Muscle layer of duodenum (tissue), 2 donors: ENCODE results near the gene CISTR.
"Not testable (repeated sequence)": the region's sequence is repeated elsewhere in the genome, so short reads cannot be mapped to it uniquely, and the experiment has no call there.

Source experiments
- H3K27ac ChIP-seq: one replicate; pipeline ENCODE4 v1.7.0; 2013; ENCODE audit warnings: mild to moderate bottlenecking, low read length
- H3K27me3 ChIP-seq: one replicate; pipeline ENCODE4 v1.7.0; 2013; ENCODE audit warnings: low read depth, mild to moderate bottlenecking, control low read depth, low read length
- H3K36me3 ChIP-seq, 2 donors: one replicate each; pipeline ENCODE4 v1.7.0; 2013; ENCODE audit warnings: low read length in 2 of 2, control low read depth in 1 of 2, mild to moderate bottlenecking in 1 of 2; ENCODE audit not compliant: insufficient read depth in 2 of 2, control insufficient read depth in 1 of 2
- H3K4me1 ChIP-seq, 2 donors: one replicate each; pipeline ENCODE4 v1.7.0; 2013; ENCODE audit warnings: low read length in 2 of 2, mild to moderate bottlenecking in 2 of 2, control low read depth in 1 of 2, moderate library complexity in 1 of 2; ENCODE audit not compliant: insufficient read depth in 2 of 2, control insufficient read depth in 1 of 2
- H3K4me3 ChIP-seq, 2 donors: one replicate each; pipeline ENCODE4 v1.7.0; 2013; ENCODE audit warnings: low read length in 2 of 2, low read depth in 1 of 2, mild to moderate bottlenecking in 1 of 2
- H3K9me3 ChIP-seq, 2 donors: one replicate each; pipeline ENCODE4 v1.7.0; 2013; ENCODE audit warnings: low read length in 2 of 2, control low read depth in 1 of 2, mild to moderate bottlenecking in 1 of 2; ENCODE audit not compliant: control insufficient read depth in 1 of 2
- donor health status: healthy.

The CISTR gene

GRCh38 chr12:53780323-53780722, 28.5 kb upstream of the CISTR start:
- no peak overlapping the region for H3K27ac ChIP-seq
- no peaks in the 10 kb centered on the region for H3K36me3 ChIP-seq
- peaks cover 4% of the 10 kb centered on the region for H3K27me3 ChIP-seq
- no peaks in the 10 kb centered on the region for H3K4me1 ChIP-seq
- H3K4me3 ChIP-seq: no peak overlapping the region
- no peaks in the 10 kb centered on the region for H3K9me3 ChIP-seq

GRCh38 chr12:53779679-53780078, 27.9 kb upstream of the CISTR start:
- not testable (repeated sequence) for H3K27me3 ChIP-seq, H3K4me3 ChIP-seq, H3K9me3 ChIP-seq, H3K4me1 ChIP-seq, H3K27ac ChIP-seq, H3K36me3 ChIP-seq

- no peak overlapping the region for H3K4me3 ChIP-seq
- H3K36me3 ChIP-seq: no peaks in the 10 kb centered on the region
- peaks cover 4% of the 10 kb centered on the region for H3K27me3 ChIP-seq
- H3K4me1 ChIP-seq: no peaks in the 10 kb centered on the region
- no peaks in the 10 kb centered on the region for H3K9me3 ChIP-seq
- H3K27ac ChIP-seq: no peak overlapping the region
Measured at GRCh38 chr12:53777936-53778644, 26.3 kb upstream of the CISTR start.

- no peaks in the 10 kb centered on the region for H3K36me3 ChIP-seq
- H3K4me3 ChIP-seq: no peak overlapping the region
- peaks cover 4% of the 10 kb centered on the region for H3K27me3 ChIP-seq
- H3K27ac ChIP-seq: no peak overlapping the region
- H3K4me1 ChIP-seq: no peaks in the 10 kb centered on the region
- no peaks in the 10 kb centered on the region for H3K9me3 ChIP-seq
Measured at GRCh38 chr12:53777412-53777811, 25.6 kb upstream of the CISTR start.

- no peaks in the 10 kb centered on the region for H3K9me3 ChIP-seq
- H3K4me3 ChIP-seq: no peak overlapping the region
- H3K36me3 ChIP-seq: no peaks in the 10 kb centered on the region
- no peaks in the 10 kb centered on the region for H3K4me1 ChIP-seq
- no peak overlapping the region for H3K27ac ChIP-seq
- no peaks in the 10 kb centered on the region for H3K27me3 ChIP-seq
Measured at GRCh38 chr12:53776872-53777271, 25.1 kb upstream of the CISTR start.

GRCh38 chr12:53775478-53776145, 23.8 kb upstream of the CISTR start:
- Histone ChIP-seq H3K36me3 (no peaks in the 10 kb centered on the region), H3K27ac (peak overlapping the region; percentile 70), H3K27me3 (peaks cover 3% of the 10 kb centered on the region), H3K4me3 (no peak overlapping the region), H3K9me3 (no peaks in the 10 kb centered on the region), H3K4me1 (no peaks in the 10 kb centered on the region)

- Histone ChIP-seq H3K27ac (no peak overlapping the region), H3K36me3 (no peaks in the 10 kb centered on the region), H3K9me3 (no peaks in the 10 kb centered on the region), H3K4me3 (no peak overlapping the region), H3K27me3 (peaks cover 18% of the 10 kb centered on the region), H3K4me1 (no peaks in the 10 kb centered on the region)
Measured at GRCh38 chr12:53770281-53770680, 18.5 kb upstream of the CISTR start.

GRCh38 chr12:53768976-53769375, 17.2 kb upstream of the CISTR start:
- Histone ChIP-seq H3K4me3 (no peak overlapping the region), H3K9me3 (no peaks in the 10 kb centered on the region), H3K4me1 (no peaks in the 10 kb centered on the region), H3K27ac (no peak overlapping the region), H3K27me3 (peaks cover 18% of the 10 kb centered on the region), H3K36me3 (no peaks in the 10 kb centered on the region)

GRCh38 chr12:53766881-53767280, 15.1 kb upstream of the CISTR start:
- Histone ChIP-seq H3K4me1 (no peaks in the 10 kb centered on the region), H3K27ac (no peak overlapping the region), H3K4me3 (no peak overlapping the region), H3K27me3 (peaks cover 18% of the 10 kb centered on the region), H3K36me3 (no peaks in the 10 kb centered on the region), H3K9me3 (no peaks in the 10 kb centered on the region)

- H3K36me3 ChIP-seq: no peaks in the 10 kb centered on the region
- H3K9me3 ChIP-seq: no peaks in the 10 kb centered on the region
- H3K27ac ChIP-seq: no peak overlapping the region
- H3K4me1 ChIP-seq: no peaks in the 10 kb centered on the region
- peaks cover 15% of the 10 kb centered on the region for H3K27me3 ChIP-seq
- H3K4me3 ChIP-seq: no peak overlapping the region
Measured at GRCh38 chr12:53765891-53766290, 14.1 kb upstream of the CISTR start.

GRCh38 chr12:53764615-53765014, 12.8 kb upstream of the CISTR start:
- peaks cover 9% of the 10 kb centered on the region for H3K27me3 ChIP-seq
- no peak overlapping the region for H3K27ac ChIP-seq
- H3K36me3 ChIP-seq: no peaks in the 10 kb centered on the region
- H3K4me1 ChIP-seq: no peaks in the 10 kb centered on the region
- no peak overlapping the region for H3K4me3 ChIP-seq
- no peaks in the 10 kb centered on the region for H3K9me3 ChIP-seq

- H3K27ac ChIP-seq, H3K27me3 ChIP-seq, H3K4me3 ChIP-seq, H3K9me3 ChIP-seq, H3K4me1 ChIP-seq, H3K36me3 ChIP-seq: not testable (repeated sequence)
Measured at GRCh38 chr12:53762793-53763192, 11.0 kb upstream of the CISTR start.
